Measurements from ENCODE around the gene GLS2. TPM values are rescaled to one million over a fixed set of nuclear protein-coding genes. Genes with fewer than 3 reads are reported as not detected.

GLS2 gene
- total RNA-seq, 1 donor from 2014 or later = not detected

Other genes starting within 250 kb of the GLS2 start
- 6.8 TPM for gene ANKRD52, start 229.8 kb downstream of the GLS2 start, total RNA-seq
- 12.0 TPM for gene COQ10A, start 221.2 kb downstream of the GLS2 start, total RNA-seq
- 137 TPM for gene CS, start 187.8 kb downstream of the GLS2 start, total RNA-seq
- gene CNPY2, start 172.2 kb downstream of the GLS2 start, total RNA-seq = 25.1 TPM
- 19.3 TPM for gene PAN2, start 154.2 kb downstream of the GLS2 start, total RNA-seq
- not detected for gene IL23A, start 149.3 kb downstream of the GLS2 start, total RNA-seq
- gene STAT2, start 128.1 kb downstream of the GLS2 start, total RNA-seq = 85.6 TPM
- not detected for gene APOF, start 125.3 kb downstream of the GLS2 start, total RNA-seq
- gene TIMELESS, start 38.7 kb downstream of the GLS2 start, total RNA-seq = 5.2 TPM
- not detected for gene MIP, start 33.5 kb downstream of the GLS2 start, total RNA-seq
- 2.1 TPM for gene SPRYD4, start 19.6 kb downstream of the GLS2 start, total RNA-seq
- 12.5 TPM for gene RBMS2, start 33.7 kb upstream of the GLS2 start, total RNA-seq
- gene BAZ2A, start 142.2 kb upstream of the GLS2 start, total RNA-seq = 18.8 TPM
- gene ATP5F1B, start 157.8 kb upstream of the GLS2 start, total RNA-seq = 580 TPM
- gene PTGES3, start 200.1 kb upstream of the GLS2 start, total RNA-seq = 85.1 TPM
- 910 TPM for gene NACA, start 237.1 kb upstream of the GLS2 start, total RNA-seq

Measured in skeletal muscle tissue (tissue), 1 donor.